H1 (cell line): ENCODE data around the gene FRRS1. TPM values are rescaled to one million over a fixed set of nuclear protein-coding genes. Genes with fewer than 3 reads are reported as not detected.

Experiments used
- CTCF ChIA-PET: fragments of 300-600 bp; sonication (Branson Sonifier 250); formaldehyde crosslinking; loops from one replicate; lab custom pipeline; 2021; ENCODE audit not compliant: partially characterized antibody; lab: Charles Lee
- POLR2A ChIA-PET: fragments of 300-600 bp; sonication (Branson Sonifier 250); formaldehyde crosslinking; loops from one replicate; lab custom pipeline; 2021; ENCODE audit warnings: inconsistent platforms; ENCODE audit not compliant: partially characterized antibody; lab: Charles Lee
- DNase-seq, 2 experiments: peaks; one replicate each; pipeline versions ENCODE4 v3.0.0 to v3.0.0-alpha.2; 2010 to 2022; ENCODE audit warnings: low spot score in 2 of 2, low read depth in 1 of 2, mixed read lengths in 1 of 2
- FAIRE-seq: peaks from 2 replicates; lab custom pipeline; 2011; peaks lifted over from hg19 to GRCh38; lab: Jason Lieb, UNC
- H2AFZ ChIP-seq: 2 replicates; pipeline ENCODE4 v1.8.1; 2012; ENCODE audit warnings: low read length, inconsistent platforms
- H2AK5ac ChIP-seq: 2 replicates; pipeline ENCODE4 v1.6.1; 2013; ENCODE audit warnings: low read depth, low read length
- H2BK120ac ChIP-seq: replicated peaks from 2 replicates; pipeline ENCODE3; 2013; ENCODE audit warnings: low read depth, low read length, inconsistent platforms
- H2BK12ac ChIP-seq: 2 replicates; pipeline ENCODE4 v1.6.1; 2013; ENCODE audit warnings: low read depth, low read length
- H2BK15ac ChIP-seq: 2 replicates; pipeline ENCODE4 v1.6.1; 2013; ENCODE audit warnings: low read length
- H2BK20ac ChIP-seq: 2 replicates; pipeline ENCODE4 v1.6.1; 2013; ENCODE audit warnings: low read length
- H2BK5ac ChIP-seq: 2 replicates; pipeline ENCODE4 v1.6.1; 2013; ENCODE audit warnings: low read depth, low read length
- H3K14ac ChIP-seq: 2 replicates; pipeline ENCODE4 v1.6.1; 2013; ENCODE audit warnings: inconsistent platforms; ENCODE audit not compliant: insufficient read length
- H3K18ac ChIP-seq: 2 replicates; pipeline ENCODE4 v1.6.1; 2013; ENCODE audit warnings: low read length; ENCODE audit errors: extremely low read depth
- H3K23ac ChIP-seq: 2 replicates; pipeline ENCODE4 v1.6.1; 2013; ENCODE audit warnings: inconsistent platforms; ENCODE audit not compliant: insufficient read length
- H3K23me2 ChIP-seq: 2 replicates; pipeline ENCODE4 v1.6.1; 2013; ENCODE audit warnings: low read depth, low read length
- H3K27ac ChIP-seq: 2 replicates; pipeline ENCODE4 v1.6.1; 2011; ENCODE audit warnings: low read depth, low read length, inconsistent platforms
- H3K27me3 ChIP-seq, 4 experiments: replicated peaks in 1 of 4; 1 replicate in 1 of 4; 2 replicates in 3 of 4; pipeline versions ENCODE4 v1.6.1 to v1.8.1; 2011 to 2013; ENCODE audit warnings: low read length in 3 of 4, mild to moderate bottlenecking in 3 of 4, inconsistent platforms in 2 of 4, mixed read lengths in 2 of 4, moderate library complexity in 1 of 4; ENCODE audit not compliant: control insufficient read depth in 3 of 4, insufficient read depth in 3 of 4; ENCODE audit errors: extremely low read depth in 1 of 4
- H3K36me3 ChIP-seq, 4 experiments: 2 replicates each; pipeline versions ENCODE4 v1.6.1 to v1.8.1; 2011 to 2013; ENCODE audit warnings: mild to moderate bottlenecking in 4 of 4, low read length in 3 of 4, moderate library complexity in 2 of 4, control low read depth in 1 of 4, inconsistent platforms in 1 of 4; ENCODE audit not compliant: insufficient read depth in 4 of 4, control insufficient read depth in 2 of 4
- H3K4ac ChIP-seq: replicated peaks from 2 replicates; pipeline ENCODE3; 2013; ENCODE audit warnings: low read length, low read depth, mixed read lengths, inconsistent platforms; ENCODE audit not compliant: insufficient read length
- H3K4me1 ChIP-seq, 4 experiments: replicated peaks in 1 of 4; 1 replicate in 1 of 4; 2 replicates in 3 of 4; pipeline versions ENCODE4 v1.6.1 to v1.8.1; 2011 to 2013; ENCODE audit warnings: low read length in 3 of 4, inconsistent platforms in 2 of 4, mixed read lengths in 1 of 4; ENCODE audit not compliant: insufficient read depth in 4 of 4, control insufficient read depth in 3 of 4
- H3K4me2 ChIP-seq, 2 experiments: 2 replicates each; pipeline versions ENCODE4 v1.6.1 to v1.8.1; 2011 to 2013; ENCODE audit warnings: low read depth in 2 of 2, low read length in 2 of 2, control low read depth in 1 of 2, inconsistent platforms in 1 of 2, mild to moderate bottlenecking in 1 of 2; ENCODE audit not compliant: insufficient read depth in 1 of 2
- H3K4me3 ChIP-seq, 4 experiments: fragments of 200-600, 300-600 bp in 1 of 4; sonication (generic), shearing (Covaris generic), sonication (Bioruptor Twin) in 1 of 4; 2 replicates each; pipeline versions ENCODE4 v1.5.1 to v1.8.1; 2011 to 2016; ENCODE audit warnings: low read length in 4 of 4, low read depth in 3 of 4, control low read depth in 2 of 4, inconsistent platforms in 2 of 4, mild to moderate bottlenecking in 2 of 4, mixed read lengths in 1 of 4, moderate library complexity in 1 of 4; ENCODE audit not compliant: insufficient read depth in 2 of 4; ENCODE audit errors: extremely low read depth in 1 of 4
- H3K56ac ChIP-seq: replicated peaks from 2 replicates; pipeline ENCODE3; 2013; ENCODE audit warnings: low read depth, mild to moderate bottlenecking, mixed read lengths, low read length, inconsistent platforms; ENCODE audit not compliant: insufficient read length
- H3K79me1 ChIP-seq: 2 replicates; pipeline ENCODE4 v1.6.1; 2013; ENCODE audit warnings: low read depth, low read length, control low read depth
- H3K79me2 ChIP-seq, 2 experiments: 2 replicates each; pipeline versions ENCODE4 v1.6.1 to v1.8.1; 2012 to 2013; ENCODE audit warnings: low read length in 2 of 2, mild to moderate bottlenecking in 2 of 2, inconsistent platforms in 1 of 2; ENCODE audit not compliant: insufficient read depth in 2 of 2, control insufficient read depth in 1 of 2
- H3K9ac ChIP-seq, 4 experiments: replicated peaks in 1 of 4; 1 replicate in 1 of 4; 2 replicates in 3 of 4; pipeline versions ENCODE4 v1.6.1 to v1.8.1; 2011 to 2013; ENCODE audit warnings: low read depth in 3 of 4, low read length in 3 of 4, control low read depth in 2 of 4, mild to moderate bottlenecking in 2 of 4, moderate library complexity in 2 of 4, inconsistent platforms in 1 of 4; ENCODE audit errors: extremely low read depth in 1 of 4
- H3K9me3 ChIP-seq, 2 experiments: 2 replicates each; pipeline versions ENCODE4 v1.6.1 to v1.8.1; 2012 to 2013; ENCODE audit warnings: mild to moderate bottlenecking in 2 of 2, moderate library complexity in 2 of 2, control low read depth in 1 of 2, inconsistent platforms in 1 of 2, low read depth in 1 of 2, low read length in 1 of 2, mixed read lengths in 1 of 2; ENCODE audit not compliant: insufficient read depth in 2 of 2
- H4K20me1 ChIP-seq, 2 experiments: replicated peaks in 1 of 2; 2 replicates each; pipeline versions ENCODE3 to v1.8.1; 2011 to 2013; ENCODE audit warnings: inconsistent platforms in 2 of 2, low read length in 2 of 2, mild to moderate bottlenecking in 1 of 2; ENCODE audit not compliant: insufficient read depth in 2 of 2, control insufficient read depth in 1 of 2
- H4K5ac ChIP-seq: 2 replicates; pipeline ENCODE4 v1.6.1; 2013; ENCODE audit warnings: low read length, low read depth, mixed read lengths, inconsistent platforms; ENCODE audit not compliant: insufficient read length
- H4K8ac ChIP-seq: 2 replicates; pipeline ENCODE4 v1.8.0; 2013; ENCODE audit warnings: mild to moderate bottlenecking, moderate library complexity, low read length, inconsistent platforms; ENCODE audit not compliant: insufficient read depth; ENCODE audit errors: extremely low read depth
- H4K91ac ChIP-seq: replicated peaks from 2 replicates; pipeline ENCODE3; 2013; ENCODE audit warnings: low read length, mixed read lengths, inconsistent platforms; ENCODE audit not compliant: insufficient read length
- E2F6 ChIP-seq: IDR thresholded peaks from 2 replicates; pipeline ENCODE4 v1.6.1; 2012; ENCODE audit warnings: inconsistent platforms
- JUND ChIP-seq: IDR thresholded peaks from 2 replicates; pipeline ENCODE4 v1.6.1; 2011; ENCODE audit warnings: mild to moderate bottlenecking, improper control_type of control experiment, low read length
- RAD21 ChIP-seq, 2 experiments: IDR thresholded peaks in 1 of 2; conservative IDR thresholded peaks in 1 of 2; 2 replicates each; pipeline ENCODE4 v1.6.1; 2011; ENCODE audit warnings: low read depth in 2 of 2, low read length in 2 of 2, improper control_type of control experiment in 1 of 2, inconsistent platforms in 1 of 2, mild to moderate bottlenecking in 1 of 2, moderate library complexity in 1 of 2
- RBBP5 ChIP-seq: IDR thresholded peaks from 2 replicates; pipeline ENCODE4 v1.7.1; 2012; ENCODE audit warnings: low read depth, mild to moderate bottlenecking, inconsistent platforms, low read length, moderate library complexity, borderline replicate concordance
- WGBS, 2 experiments: shearing (Covaris generic) in 1 of 2; methylation state at CpG; one replicate each; pipeline versions ENCODE4 v1.1.6 to v1.1.7; 2013 to 2015; ENCODE audit warnings: low lambda C conversion rate in 2 of 2, mixed read lengths in 2 of 2, inconsistent platforms in 1 of 2, low coverage in 1 of 2, missing lambda C conversion rate in 1 of 2; ENCODE audit not compliant: insufficient replicate concordance in 2 of 2, insufficient coverage in 1 of 2, insufficient read length in 1 of 2; ENCODE audit errors: extremely low coverage in 1 of 2, missing lambda C conversion rate in 1 of 2; 5-methylcytosine and 5-hydroxymethylcytosine counted together
- polyA plus RNA-seq, 7 experiments: library from polyadenylated mRNA; depleted of rRNA in 3 of 7; stranded (reverse) in 5 of 7; unstranded in 2 of 7; fragments of >200 nt in 5 of 7; fragments of 200-250 nt in 2 of 7; gene quantifications; 1 replicate in 5 of 7; 2 replicates in 1 of 7; 4 replicates in 1 of 7; pipeline versions ENCODE4 v1.2.1 to v1.2.3, GENCODE V29; 2011 to 2013; ENCODE audit warnings: missing spikeins in 2 of 7, mixed read lengths in 2 of 7
- total RNA-seq: library from RNA; stranded (reverse); fragmentation: NEBNext Ultra II Directional; extraction: Animal tissue kit (Norgen Biotek cat#: 25700); gene quantifications from 2 replicates; pipeline ENCODE4 v1.2.1, GENCODE V29; 2021
- TF ChIP-seq, protein P1 (sequence below), 3 experiments: IDR thresholded peaks; 1 replicate in 2 of 3; 2 replicates in 1 of 3; pipeline versions ENCODE4 v1.5.1 to v1.6.1; 2011; ENCODE audit warnings: low read length in 3 of 3, mild to moderate bottlenecking in 3 of 3, inconsistent platforms in 2 of 3, low read depth in 1 of 3, moderate library complexity in 1 of 3; ENCODE audit not compliant: insufficient read depth in 1 of 3; ENCODE audit errors: control extremely low read depth in 1 of 3

The FRRS1 gene
- total and polyA plus RNA-seq, 2 of the 8 experiments (the other 6 are each of a cell fraction or from before 2014, with no cell fraction given), result 3.5 to 6.5 TPM

- DNase-seq, result no peak
- H3K56ac ChIP-seq, result no peak overlapping the region
- no peak overlapping the region for H3K14ac ChIP-seq
- no peak overlapping the region for H2BK120ac ChIP-seq
- WGBS, 2 experiments, result 96% methylated on average over 4 of the region's 4 CpGs; no CpG with 5 or more reads in 1 of the 2 experiments
- H3K36me3 ChIP-seq, result no peaks in the 10 kb centered on the region
- no peak overlapping the region for H3K18ac ChIP-seq
- peaks cover 0 to 9% (median 7%) of the 10 kb centered on the region in 4 experiments; a peak in 5 of 7 replicates for H3K4me1 ChIP-seq
- H2AK5ac ChIP-seq, result no peak overlapping the region
- H3K9ac ChIP-seq, result no peak overlapping the region
- TF ChIP-seq E2F6, result no peak
- no peak for TF ChIP-seq RBBP5
- peak in 1 of 2 experiments; percentile 8; a peak in 1 of 4 replicates for TF ChIP-seq RAD21 (IDR thresholded peaks at IDR 0.05 in 1 of 2, conservative IDR thresholded peaks at IDR 0.05 in 1 of 2; ENCODE audit: low read depth in 2 of 2, low read length in 2 of 2)
- no peak for TF ChIP-seq JUND
- TF ChIP-seq, protein P1, sequence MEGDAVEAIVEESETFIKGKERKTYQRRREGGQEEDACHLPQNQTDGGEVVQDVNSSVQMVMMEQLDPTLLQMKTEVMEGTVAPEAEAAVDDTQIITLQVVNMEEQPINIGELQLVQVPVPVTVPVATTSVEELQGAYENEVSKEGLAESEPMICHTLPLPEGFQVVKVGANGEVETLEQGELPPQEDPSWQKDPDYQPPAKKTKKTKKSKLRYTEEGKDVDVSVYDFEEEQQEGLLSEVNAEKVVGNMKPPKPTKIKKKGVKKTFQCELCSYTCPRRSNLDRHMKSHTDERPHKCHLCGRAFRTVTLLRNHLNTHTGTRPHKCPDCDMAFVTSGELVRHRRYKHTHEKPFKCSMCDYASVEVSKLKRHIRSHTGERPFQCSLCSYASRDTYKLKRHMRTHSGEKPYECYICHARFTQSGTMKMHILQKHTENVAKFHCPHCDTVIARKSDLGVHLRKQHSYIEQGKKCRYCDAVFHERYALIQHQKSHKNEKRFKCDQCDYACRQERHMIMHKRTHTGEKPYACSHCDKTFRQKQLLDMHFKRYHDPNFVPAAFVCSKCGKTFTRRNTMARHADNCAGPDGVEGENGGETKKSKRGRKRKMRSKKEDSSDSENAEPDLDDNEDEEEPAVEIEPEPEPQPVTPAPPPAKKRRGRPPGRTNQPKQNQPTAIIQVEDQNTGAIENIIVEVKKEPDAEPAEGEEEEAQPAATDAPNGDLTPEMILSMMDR (IDR thresholded peaks at IDR 0.05; ENCODE audit: control extremely low read depth in 1 of 3, insufficient read depth in 1 of 3, low read depth in 1 of 3, low read length in 3 of 3), result peak; percentile 42 to 99 (median 78)
- POLR2A ChIA-PET, result interaction anchor here (0.7 kb wide), 1 partner anchor 14 kb away, joined by 3 read pairs; no protein-coding TSS in a partner anchor
- no peak overlapping the region for H4K5ac ChIP-seq
- no peak overlapping the region for H3K27ac ChIP-seq
- no peaks in the 10 kb centered on the region for H3K9me3 ChIP-seq
- H3K27me3 ChIP-seq, result no peaks in the 10 kb centered on the region
- no peaks in the 10 kb centered on the region for H3K79me1 ChIP-seq
- no peak overlapping the region for H3K4me2 ChIP-seq
- CTCF ChIA-PET, result interaction anchor here (0.6 to 5.3 kb wide), 24 partner anchors 12 to 917 kb away, joined by 3 to 53 read pairs (median 4); partner anchors contain the start of genes FRRS1 and PALMD
- H3K4ac ChIP-seq, result no peak overlapping the region
- no peak overlapping the region for H4K8ac ChIP-seq
- H4K91ac ChIP-seq, result no peak overlapping the region
- H2BK12ac ChIP-seq, result no peak overlapping the region
- H2BK20ac ChIP-seq, result no peak overlapping the region
- H3K79me2 ChIP-seq, result no peaks in the 10 kb centered on the region
- FAIRE-seq, result peak; percentile 57
- no peak overlapping the region for H2AFZ ChIP-seq
- H2BK15ac ChIP-seq, result no peak overlapping the region
- H3K23ac ChIP-seq, result no peak overlapping the region
- H3K4me3 ChIP-seq, result no peak overlapping the region
- no peaks in the 10 kb centered on the region for H3K23me2 ChIP-seq
- no peaks in the 10 kb centered on the region for H4K20me1 ChIP-seq
- H2BK5ac ChIP-seq, result no peak overlapping the region
Observed at GRCh38 chr1:99728494-99729235, 37.8 kb downstream of the FRRS1 start.
